Large intestine (tissue), 3 donors: ENCODE results near the gene HLA-DMB. TPM values are rescaled to one million over a fixed set of nuclear protein-coding genes. Genes with fewer than 3 reads are reported as not detected.
A peak's percentile ranks its signal among the peaks of the same experiment; 100 is the strongest.

Experiments
- DNase-seq, 2 donors: peaks; one replicate each; pipeline versions ENCODE4 v3.0.0 to v3.0.0-alpha.2; 2013
- H3K27ac ChIP-seq: one replicate; pipeline ENCODE4 v1.5.1; 2013; ENCODE audit warnings: low read length
- H3K27me3 ChIP-seq: 2 replicates; pipeline ENCODE4 v1.6.1; 2013; ENCODE audit warnings: low read length; ENCODE audit not compliant: control insufficient read depth, insufficient read depth
- H3K36me3 ChIP-seq: 2 replicates; pipeline ENCODE4 v1.6.1; 2013; ENCODE audit warnings: low read length; ENCODE audit not compliant: control insufficient read depth, insufficient read depth
- H3K4me1 ChIP-seq: one replicate; pipeline ENCODE4 v1.6.1; 2013; ENCODE audit warnings: low read length; ENCODE audit not compliant: control insufficient read depth, insufficient read depth
- H3K4me3 ChIP-seq: one replicate; pipeline ENCODE4 v1.5.1; 2013; ENCODE audit warnings: low read length
- H3K9me3 ChIP-seq: one replicate; pipeline ENCODE4 v1.6.1; 2013; ENCODE audit warnings: mild to moderate bottlenecking, low read depth, low read length, moderate library complexity; ENCODE audit not compliant: control insufficient read depth
- WGBS: methylation state at CpG from one replicate; pipeline ENCODE4 v1.1.5; 2013; ENCODE audit warnings: low lambda C conversion rate; ENCODE audit not compliant: insufficient coverage; 5-methylcytosine and 5-hydroxymethylcytosine counted together
- polyA plus RNA-seq: library from polyadenylated mRNA; unstranded; fragments of 120-200 nt; gene quantifications from one replicate; pipeline ENCODE4 v1.2.1, GENCODE V29; 2013

HLA-DMB gene
- polyA plus RNA-seq, 1 donor: 23.9 TPM

GRCh38 chr6:32979720-32980487 lies 39.1 kb upstream of the HLA-DMB start:
- 100% methylated on average over 3 of the region's 12 CpGs for WGBS

GRCh38 chr6:32977953-32978324 lies 37.1 kb upstream of the HLA-DMB start:
- no peak overlapping the region for H3K27ac ChIP-seq
- peak overlapping the region; percentile 4 for H3K4me3 ChIP-seq
- DNase-seq: peak in 1 of 2 donors; percentile 59
- WGBS: 49% methylated on average over 3 of the region's 7 CpGs
- no peaks in the 10 kb centered on the region for H3K9me3 ChIP-seq
- peaks cover 49% of the 10 kb centered on the region for H3K4me1 ChIP-seq
- H3K36me3 ChIP-seq: peaks cover 88% of the 10 kb centered on the region
- H3K27me3 ChIP-seq: no peaks in the 10 kb centered on the region

More at GRCh38 chr6:32979720-32980487, 39.1 kb upstream of the HLA-DMB start:
- no peak overlapping the region for H3K27ac ChIP-seq
- H3K27me3 ChIP-seq: no peaks in the 10 kb centered on the region
- no peaks in the 10 kb centered on the region for H3K9me3 ChIP-seq
- no peak overlapping the region for H3K4me3 ChIP-seq
- peaks cover 60% of the 10 kb centered on the region for H3K4me1 ChIP-seq
- H3K36me3 ChIP-seq: peaks cover 73% of the 10 kb centered on the region
- no peak for DNase-seq

GRCh38 chr6:32977272-32977952 lies 36.6 kb upstream of the HLA-DMB start:
- Histone ChIP-seq H3K4me3 (peak overlapping the region; percentile 4), H3K27me3 (no peaks in the 10 kb centered on the region), H3K36me3 (peaks cover 93% of the 10 kb centered on the region), H3K4me1 (peaks cover 45% of the 10 kb centered on the region), H3K9me3 (no peaks in the 10 kb centered on the region), H3K27ac (no peak overlapping the region)
- 55% methylated on average over 4 of the region's 10 CpGs for WGBS
- DNase-seq: no peak

GRCh38 chr6:32976334-32977069 lies 35.7 kb upstream of the HLA-DMB start:
- H3K4me3 ChIP-seq: no peak overlapping the region

GRCh38 chr6:32975886-32976285 lies 35.1 kb upstream of the HLA-DMB start:
- Histone ChIP-seq H3K27ac (no peak overlapping the region), H3K27me3 (no peaks in the 10 kb centered on the region), H3K9me3 (no peaks in the 10 kb centered on the region), H3K4me1 (peaks cover 37% of the 10 kb centered on the region), H3K36me3 (peaks cover 80% of the 10 kb centered on the region), H3K4me3 (no peak overlapping the region)
- DNase-seq: no peak
- WGBS: 20% methylated on average over 1 of the region's 2 CpGs

More at GRCh38 chr6:32976334-32977069, 35.7 kb upstream of the HLA-DMB start:
- H3K4me1 ChIP-seq: peaks cover 37% of the 10 kb centered on the region
- no peak for DNase-seq
- H3K27me3 ChIP-seq: no peaks in the 10 kb centered on the region
- H3K36me3 ChIP-seq: peaks cover 85% of the 10 kb centered on the region
- H3K27ac ChIP-seq: no peak overlapping the region
- H3K9me3 ChIP-seq: no peaks in the 10 kb centered on the region
- WGBS: no CpG with 5 or more reads among the region's 7 CpGs

- Histone ChIP-seq H3K27ac (no peak overlapping the region), H3K4me1 (peaks cover 34% of the 10 kb centered on the region), H3K36me3 (peaks cover 69% of the 10 kb centered on the region), H3K27me3 (no peaks in the 10 kb centered on the region), H3K9me3 (no peaks in the 10 kb centered on the region), H3K4me3 (peak overlapping the region; percentile 95)
- no CpG with 5 or more reads among the region's 14 CpGs for WGBS
- no peak for DNase-seq
Measured at GRCh38 chr6:32974541-32975308, 33.9 kb upstream of the HLA-DMB start.

GRCh38 chr6:32974016-32974333 lies 33.1 kb upstream of the HLA-DMB start:
- DNase-seq: peak in 1 of 2 donors; percentile 26
- Histone ChIP-seq H3K36me3 (peaks cover 62% of the 10 kb centered on the region), H3K27ac (no peak overlapping the region), H3K4me1 (peaks cover 34% of the 10 kb centered on the region), H3K27me3 (no peaks in the 10 kb centered on the region), H3K9me3 (no peaks in the 10 kb centered on the region), H3K4me3 (peak overlapping the region; percentile 95)
- WGBS: 0% methylated on average over 4 of the region's 4 CpGs

- no peaks in the 10 kb centered on the region for H3K27me3 ChIP-seq
- no CpG with 5 or more reads among the region's 23 CpGs for WGBS
- no peaks in the 10 kb centered on the region for H3K9me3 ChIP-seq
- H3K4me1 ChIP-seq: peaks cover 30% of the 10 kb centered on the region
- H3K36me3 ChIP-seq: peaks cover 56% of the 10 kb centered on the region
- H3K4me3 ChIP-seq: peak overlapping the region; percentile 95
- peak overlapping the region; percentile 65 for H3K27ac ChIP-seq
- peak in 1 of 2 donors; percentile 47 for DNase-seq
Measured at GRCh38 chr6:32973144-32974015, 32.6 kb upstream of the HLA-DMB start.

GRCh38 chr6:32972353-32973143 lies 31.7 kb upstream of the HLA-DMB start:
- Histone ChIP-seq H3K9me3 (no peaks in the 10 kb centered on the region), H3K27ac (peak overlapping the region; percentile 65), H3K4me1 (peaks cover 22% of the 10 kb centered on the region), H3K27me3 (no peaks in the 10 kb centered on the region), H3K4me3 (peak overlapping the region; percentile 95), H3K36me3 (peaks cover 48% of the 10 kb centered on the region)
- DNase-seq: no peak
- WGBS: no CpG with 5 or more reads among the region's 70 CpGs
